Measurements from ENCODE around the gene NAV2.
A peak's percentile ranks its signal among the peaks of the same experiment; 100 is the strongest.

Gene NAV2

GRCh38 chr11:19939415-19939929, 226.8 kb downstream of the NAV2 start:
- H3K27ac Mint-ChIP-seq = no peak overlapping the region
- peaks cover 3% of the 10 kb centered on the region for H3K27me3 Mint-ChIP-seq
- H3K4me3 Mint-ChIP-seq = no peak overlapping the region
- H3K9me3 Mint-ChIP-seq = no peaks in the 10 kb centered on the region
- no peaks in the 10 kb centered on the region for H3K4me1 Mint-ChIP-seq (ENCODE audit: low read depth)
- no peaks in the 10 kb centered on the region for H3K36me3 Mint-ChIP-seq (ENCODE audit: low read depth)

GRCh38 chr11:19940831-19941230, 228.2 kb downstream of the NAV2 start:
- peaks cover 15% of the 10 kb centered on the region for H3K27me3 Mint-ChIP-seq
- no peaks in the 10 kb centered on the region for H3K4me1 Mint-ChIP-seq (ENCODE audit: low read depth)
- H3K27ac Mint-ChIP-seq = no peak overlapping the region
- H3K36me3 Mint-ChIP-seq (ENCODE audit: low read depth) = no peaks in the 10 kb centered on the region
- no peaks in the 10 kb centered on the region for H3K9me3 Mint-ChIP-seq
- H3K4me3 Mint-ChIP-seq = no peak overlapping the region

- no peak overlapping the region for H3K27ac Mint-ChIP-seq
- peaks cover 24% of the 10 kb centered on the region for H3K27me3 Mint-ChIP-seq
These were observed 234.0 kb downstream of the NAV2 start for GRCh38 chr11:19946681-19947080.

GRCh38 chr11:19947537-19948114, 235.0 kb downstream of the NAV2 start:
- H3K4me3 Mint-ChIP-seq = no peak overlapping the region
- no peaks in the 10 kb centered on the region for H3K36me3 Mint-ChIP-seq (ENCODE audit: low read depth)
- H3K27ac Mint-ChIP-seq = no peak overlapping the region
- H3K27me3 Mint-ChIP-seq = peaks cover 29% of the 10 kb centered on the region
- peaks cover 8% of the 10 kb centered on the region for H3K4me1 Mint-ChIP-seq (ENCODE audit: low read depth)
- no peaks in the 10 kb centered on the region for H3K9me3 Mint-ChIP-seq

More at GRCh38 chr11:19946681-19947080, 234.0 kb downstream of the NAV2 start:
- Mint-ChIP-seq H3K36me3 (ENCODE audit: low read depth) (no peaks in the 10 kb centered on the region), H3K9me3 (no peaks in the 10 kb centered on the region), H3K4me1 (ENCODE audit: low read depth) (peaks cover 5% of the 10 kb centered on the region), H3K4me3 (no peak overlapping the region)

GRCh38 chr11:19949606-19950005, 237.0 kb downstream of the NAV2 start:
- no peak overlapping the region for H3K4me3 Mint-ChIP-seq
- no peaks in the 10 kb centered on the region for H3K9me3 Mint-ChIP-seq

GRCh38 chr11:19951558-19952115, 239.0 kb downstream of the NAV2 start:
- H3K27ac Mint-ChIP-seq = no peak overlapping the region
- H3K27me3 Mint-ChIP-seq = peaks cover 28% of the 10 kb centered on the region
- H3K9me3 Mint-ChIP-seq = no peaks in the 10 kb centered on the region
- H3K4me1 Mint-ChIP-seq (ENCODE audit: low read depth) = peaks cover 14% of the 10 kb centered on the region
- peak overlapping the region; percentile 47 for H3K4me3 Mint-ChIP-seq
- no peaks in the 10 kb centered on the region for H3K36me3 Mint-ChIP-seq (ENCODE audit: low read depth)

More at GRCh38 chr11:19949606-19950005, 237.0 kb downstream of the NAV2 start:
- H3K27ac Mint-ChIP-seq = no peak overlapping the region
- H3K27me3 Mint-ChIP-seq = peaks cover 37% of the 10 kb centered on the region
- no peaks in the 10 kb centered on the region for H3K36me3 Mint-ChIP-seq (ENCODE audit: low read depth)
- peaks cover 14% of the 10 kb centered on the region for H3K4me1 Mint-ChIP-seq (ENCODE audit: low read depth)

- Mint-ChIP-seq H3K4me1 (ENCODE audit: low read depth) (peaks cover 14% of the 10 kb centered on the region), H3K9me3 (no peaks in the 10 kb centered on the region), H3K4me3 (no peak overlapping the region)
These were observed 239.5 kb downstream of the NAV2 start for GRCh38 chr11:19952116-19952605.

GRCh38 chr11:19952911-19953310, 240.3 kb downstream of the NAV2 start:
- Mint-ChIP-seq H3K27me3 (peaks cover 22% of the 10 kb centered on the region), H3K4me3 (no peak overlapping the region), H3K9me3 (no peaks in the 10 kb centered on the region), H3K4me1 (ENCODE audit: low read depth) (peaks cover 14% of the 10 kb centered on the region), H3K36me3 (ENCODE audit: low read depth) (no peaks in the 10 kb centered on the region), H3K27ac (no peak overlapping the region)

More at GRCh38 chr11:19952116-19952605, 239.5 kb downstream of the NAV2 start:
- Mint-ChIP-seq H3K36me3 (ENCODE audit: low read depth) (no peaks in the 10 kb centered on the region), H3K27me3 (peaks cover 26% of the 10 kb centered on the region), H3K27ac (no peak overlapping the region)

- Mint-ChIP-seq H3K4me3 (no peak overlapping the region), H3K9me3 (no peaks in the 10 kb centered on the region), H3K27me3 (peaks cover 25% of the 10 kb centered on the region), H3K4me1 (ENCODE audit: low read depth) (peaks cover 14% of the 10 kb centered on the region), H3K36me3 (ENCODE audit: low read depth) (no peaks in the 10 kb centered on the region), H3K27ac (no peak overlapping the region)
These were observed 240.7 kb downstream of the NAV2 start for GRCh38 chr11:19953336-19953735.

GRCh38 chr11:19953909-19954308, 241.3 kb downstream of the NAV2 start:
- Mint-ChIP-seq H3K36me3 (ENCODE audit: low read depth) (no peaks in the 10 kb centered on the region), H3K9me3 (no peaks in the 10 kb centered on the region), H3K27me3 (peaks cover 29% of the 10 kb centered on the region), H3K27ac (no peak overlapping the region), H3K4me1 (ENCODE audit: low read depth) (peaks cover 14% of the 10 kb centered on the region), H3K4me3 (no peak overlapping the region)

- H3K27me3 Mint-ChIP-seq = peaks cover 23% of the 10 kb centered on the region
- H3K36me3 Mint-ChIP-seq (ENCODE audit: low read depth) = no peaks in the 10 kb centered on the region
- no peak overlapping the region for H3K4me3 Mint-ChIP-seq
- no peaks in the 10 kb centered on the region for H3K9me3 Mint-ChIP-seq
- H3K27ac Mint-ChIP-seq = no peak overlapping the region
- peaks cover 19% of the 10 kb centered on the region for H3K4me1 Mint-ChIP-seq (ENCODE audit: low read depth)
These were observed 242.3 kb downstream of the NAV2 start for GRCh38 chr11:19954899-19955298.

- H3K27ac Mint-ChIP-seq = no peak overlapping the region
- no peaks in the 10 kb centered on the region for H3K9me3 Mint-ChIP-seq
- peaks cover 23% of the 10 kb centered on the region for H3K27me3 Mint-ChIP-seq
- H3K4me3 Mint-ChIP-seq = no peak overlapping the region
- H3K4me1 Mint-ChIP-seq (ENCODE audit: low read depth) = peaks cover 19% of the 10 kb centered on the region
- no peaks in the 10 kb centered on the region for H3K36me3 Mint-ChIP-seq (ENCODE audit: low read depth)
These were observed 243.0 kb downstream of the NAV2 start for GRCh38 chr11:19955660-19956059.

- peaks cover 25% of the 10 kb centered on the region for H3K27me3 Mint-ChIP-seq
- no peak overlapping the region for H3K27ac Mint-ChIP-seq
- H3K36me3 Mint-ChIP-seq (ENCODE audit: low read depth) = no peaks in the 10 kb centered on the region
- no peaks in the 10 kb centered on the region for H3K9me3 Mint-ChIP-seq
- peaks cover 18% of the 10 kb centered on the region for H3K4me1 Mint-ChIP-seq (ENCODE audit: low read depth)
- no peak overlapping the region for H3K4me3 Mint-ChIP-seq
These were observed 243.6 kb downstream of the NAV2 start for GRCh38 chr11:19956228-19956627.

- Mint-ChIP-seq H3K4me3 (no peak overlapping the region), H3K27me3 (peaks cover 25% of the 10 kb centered on the region), H3K9me3 (no peaks in the 10 kb centered on the region), H3K27ac (no peak overlapping the region), H3K36me3 (ENCODE audit: low read depth) (no peaks in the 10 kb centered on the region), H3K4me1 (ENCODE audit: low read depth) (peaks cover 11% of the 10 kb centered on the region)
These were observed 244.8 kb downstream of the NAV2 start for GRCh38 chr11:19957294-19957943.

- Mint-ChIP-seq H3K4me3 (no peak overlapping the region), H3K4me1 (ENCODE audit: low read depth) (peaks cover 12% of the 10 kb centered on the region), H3K9me3 (no peaks in the 10 kb centered on the region), H3K27me3 (peaks cover 27% of the 10 kb centered on the region), H3K27ac (no peak overlapping the region), H3K36me3 (ENCODE audit: low read depth) (no peaks in the 10 kb centered on the region)
These were observed 245.6 kb downstream of the NAV2 start for GRCh38 chr11:19958204-19958603.

Measured in stimulated activated naive CD8-positive, alpha-beta T cell treated with anti-CD3 and anti-CD28 coated beads, Interleukin-15, Interleukin-2, amounts not matched to agents 100 ng/mL and 50 ng/mL, for 24 hours (primary cell).